ENCODE data around the gene ERC1. TPM values are rescaled to one million over a fixed set of nuclear protein-coding genes. Genes with fewer than 3 reads are reported as not detected.

ERC1 gene
- total RNA-seq, 4 donors from 2014 or later, result 58.0 to 83.2 (median 73.5) TPM

DNA sequence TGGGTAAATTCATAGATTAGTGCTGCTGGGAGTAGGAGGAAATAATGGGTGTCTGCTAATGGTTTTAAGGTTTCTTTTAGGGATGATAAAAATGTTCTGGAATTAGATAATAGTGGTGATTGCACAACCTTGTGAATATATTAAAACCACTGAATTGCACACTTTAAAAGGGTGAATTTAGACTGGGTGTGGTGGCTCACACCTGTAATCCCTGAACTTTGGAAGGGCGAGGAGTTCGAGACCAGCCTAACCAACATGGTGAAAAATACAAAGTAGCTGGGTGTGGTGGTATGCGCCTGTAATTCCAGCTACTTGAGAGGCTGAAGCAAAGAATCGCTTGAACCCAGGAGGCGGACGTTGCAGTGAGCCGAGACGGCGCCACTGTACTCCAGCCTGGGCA is 42.8 kb upstream of the ERC1 start:
- 91 to 93% methylated on average over 9 of the region's 9 CpGs for WGBS, 2 donors
- Histone ChIP-seq H3K4me3 (peak overlapping the region in 3 of 4 donors; percentile 71 to 88 (median 83)), H3K9me3 (no peaks in the 10 kb centered on the region), H3K36me3 (peaks cover 0 to 18% (median 0%) of the 10 kb centered on the region in 3 donors), H3K4me1 (peaks cover 0 to 32% (median 7%) of the 10 kb centered on the region in 4 donors), H3K27me3 (no peaks in the 10 kb centered on the region), H3K27ac (peak overlapping the region in 2 of 4 donors; percentile 91)
- TF ChIP-seq, protein P1, sequence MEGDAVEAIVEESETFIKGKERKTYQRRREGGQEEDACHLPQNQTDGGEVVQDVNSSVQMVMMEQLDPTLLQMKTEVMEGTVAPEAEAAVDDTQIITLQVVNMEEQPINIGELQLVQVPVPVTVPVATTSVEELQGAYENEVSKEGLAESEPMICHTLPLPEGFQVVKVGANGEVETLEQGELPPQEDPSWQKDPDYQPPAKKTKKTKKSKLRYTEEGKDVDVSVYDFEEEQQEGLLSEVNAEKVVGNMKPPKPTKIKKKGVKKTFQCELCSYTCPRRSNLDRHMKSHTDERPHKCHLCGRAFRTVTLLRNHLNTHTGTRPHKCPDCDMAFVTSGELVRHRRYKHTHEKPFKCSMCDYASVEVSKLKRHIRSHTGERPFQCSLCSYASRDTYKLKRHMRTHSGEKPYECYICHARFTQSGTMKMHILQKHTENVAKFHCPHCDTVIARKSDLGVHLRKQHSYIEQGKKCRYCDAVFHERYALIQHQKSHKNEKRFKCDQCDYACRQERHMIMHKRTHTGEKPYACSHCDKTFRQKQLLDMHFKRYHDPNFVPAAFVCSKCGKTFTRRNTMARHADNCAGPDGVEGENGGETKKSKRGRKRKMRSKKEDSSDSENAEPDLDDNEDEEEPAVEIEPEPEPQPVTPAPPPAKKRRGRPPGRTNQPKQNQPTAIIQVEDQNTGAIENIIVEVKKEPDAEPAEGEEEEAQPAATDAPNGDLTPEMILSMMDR (IDR thresholded peaks at IDR 0.05), result no peak
- TF ChIP-seq EP300 (IDR thresholded peaks at IDR 0.05) (no peak), POLR2A (IDR thresholded peaks at IDR 0.05) (no peak)
- no peak for DNase-seq (ENCODE audit: low spot score in 2 of 2)

DNA sequence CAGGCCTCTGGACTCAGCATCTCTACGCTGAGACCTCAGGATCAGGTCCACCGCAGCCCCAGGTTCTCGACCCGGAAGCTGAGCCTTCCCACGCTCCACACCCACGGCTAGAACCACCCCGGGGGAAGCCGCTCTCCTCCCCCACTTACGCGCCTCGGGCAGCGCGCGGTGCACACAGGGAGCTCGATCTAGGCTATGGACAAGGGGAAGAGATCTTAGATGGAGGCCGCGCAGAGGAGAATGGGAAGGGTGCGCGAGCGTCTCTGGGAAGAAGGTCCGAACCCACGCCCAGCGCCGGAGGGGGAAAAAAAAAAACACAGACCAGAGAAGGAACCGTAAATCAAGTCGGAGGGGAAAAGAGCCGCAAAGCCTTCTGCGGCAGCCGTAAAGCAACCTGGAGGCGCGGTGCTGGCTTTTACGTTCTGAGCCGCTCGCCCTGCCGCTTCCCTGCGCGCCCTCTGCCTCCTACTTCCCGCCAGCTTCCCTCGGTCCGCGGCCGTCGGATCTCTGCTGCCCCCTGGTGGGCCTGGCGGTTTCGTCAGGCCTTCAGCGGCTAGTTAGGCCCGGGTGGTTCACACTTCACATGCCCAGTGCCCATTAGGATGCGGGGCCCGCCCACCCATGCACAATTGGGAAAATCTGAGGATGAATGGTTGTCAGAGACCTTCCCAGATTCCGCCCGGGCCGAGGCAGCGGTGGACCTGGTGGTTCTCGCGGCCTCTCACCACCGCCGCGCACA is 41.4 kb upstream of the ERC1 start, which contains the start of gene RAD52:
RAD52 (minus strand) TSS at position 242 of the 739 bp plus-strand sequence. CDS start 16,636 bp downstream, outside the sequence.
- H3K4me1 ChIP-seq, result peaks cover 0 to 32% (median 7%) of the 10 kb centered on the region in 4 donors
- peaks cover 0 to 7% (median 0%) of the 10 kb centered on the region in 3 donors for H3K36me3 ChIP-seq
- H3K4me3 ChIP-seq, result peak within 1 kb of the TSS; percentile 60 to 88 (median 77)
- H3K27me3 ChIP-seq, result no peaks in the 10 kb centered on the region
- WGBS, 2 donors, result 1% methylated on average over 37 to 57 of the region's 58 CpGs
- TF ChIP-seq, protein P1 (IDR thresholded peaks at IDR 0.05), result peak; percentile 94 to 99 (median 99)
- TF ChIP-seq POLR2A (IDR thresholded peaks at IDR 0.05), result peak; percentile 46 to 73
- TF ChIP-seq EP300 (IDR thresholded peaks at IDR 0.05), result peak; percentile 67 to 96
- peak within 1 kb of the TSS; percentile 72 to 91 (median 90) for H3K27ac ChIP-seq
- H3K9me3 ChIP-seq, result no peaks in the 10 kb centered on the region
- DNase-seq (ENCODE audit: low spot score in 2 of 2), result peak; percentile 93 to 95

DNA sequence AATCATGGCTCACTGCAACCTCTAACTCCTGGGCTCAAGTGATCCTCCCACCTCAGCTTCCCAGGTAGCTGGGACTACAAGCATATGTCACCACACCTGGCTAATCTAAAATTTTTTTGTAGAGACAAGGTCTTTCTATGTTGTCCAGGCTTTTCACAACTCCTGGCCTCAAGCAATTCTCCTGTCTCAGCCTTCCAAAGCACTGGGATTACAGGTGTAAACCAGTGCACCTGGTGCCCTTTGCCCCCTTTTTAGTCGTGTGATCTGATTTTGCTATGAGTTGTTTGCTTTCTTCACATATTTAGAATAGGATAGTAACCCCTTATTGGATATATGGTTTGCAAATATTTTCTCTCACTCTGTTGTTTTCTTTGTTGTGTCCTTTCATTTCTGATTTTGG is 39.8 kb upstream of the ERC1 start:
- DNase-seq (ENCODE audit: low spot score in 2 of 2), result no peak
- 44 to 45% methylated on average over 1 of the region's 1 CpG for WGBS, 2 donors
- H3K4me3 ChIP-seq, result no peak overlapping the region
- peaks cover 0 to 28% (median 7%) of the 10 kb centered on the region in 4 donors for H3K4me1 ChIP-seq
- H3K27me3 ChIP-seq, result no peaks in the 10 kb centered on the region
- H3K36me3 ChIP-seq, result no peaks in the 10 kb centered on the region
- TF ChIP-seq EP300 (IDR thresholded peaks at IDR 0.05) (no peak), POLR2A (IDR thresholded peaks at IDR 0.05) (no peak)
- TF ChIP-seq, protein P1 (IDR thresholded peaks at IDR 0.05), result no peak
- no peaks in the 10 kb centered on the region for H3K9me3 ChIP-seq
- no peak overlapping the region for H3K27ac ChIP-seq

DNA sequence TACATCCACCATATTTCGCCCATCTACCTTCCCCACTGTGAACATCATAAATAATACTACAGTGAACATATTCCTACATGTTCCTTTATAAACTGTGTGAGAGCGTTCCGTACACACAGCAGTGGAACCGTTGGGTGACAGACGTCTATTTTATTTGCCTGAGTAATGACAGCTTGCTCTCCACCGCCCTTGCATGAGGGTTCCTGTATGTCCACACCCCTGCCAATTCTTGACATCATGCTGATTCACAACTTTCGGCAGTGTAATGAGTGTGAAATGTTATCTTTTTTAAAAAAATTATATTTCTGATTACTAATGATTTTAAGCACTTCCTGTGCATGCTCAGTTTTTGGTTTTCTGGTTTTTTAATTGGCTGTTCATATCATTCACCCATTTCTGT is 37.2 kb upstream of the ERC1 start:
- no peaks in the 10 kb centered on the region for H3K9me3 ChIP-seq
- no peak overlapping the region for H3K27ac ChIP-seq
- H3K4me1 ChIP-seq, result peaks cover 0 to 4% (median 0%) of the 10 kb centered on the region in 4 donors
- no peaks in the 10 kb centered on the region for H3K36me3 ChIP-seq
- TF ChIP-seq POLR2A (IDR thresholded peaks at IDR 0.05) (no peak), EP300 (IDR thresholded peaks at IDR 0.05) (no peak)
- TF ChIP-seq, protein P1 (IDR thresholded peaks at IDR 0.05), result no peak
- H3K4me3 ChIP-seq, result no peak overlapping the region
- no peak for DNase-seq (ENCODE audit: low spot score in 2 of 2)
- H3K27me3 ChIP-seq, result no peaks in the 10 kb centered on the region
- WGBS, 2 donors, result 79% methylated on average over 7 of the region's 7 CpGs

DNA sequence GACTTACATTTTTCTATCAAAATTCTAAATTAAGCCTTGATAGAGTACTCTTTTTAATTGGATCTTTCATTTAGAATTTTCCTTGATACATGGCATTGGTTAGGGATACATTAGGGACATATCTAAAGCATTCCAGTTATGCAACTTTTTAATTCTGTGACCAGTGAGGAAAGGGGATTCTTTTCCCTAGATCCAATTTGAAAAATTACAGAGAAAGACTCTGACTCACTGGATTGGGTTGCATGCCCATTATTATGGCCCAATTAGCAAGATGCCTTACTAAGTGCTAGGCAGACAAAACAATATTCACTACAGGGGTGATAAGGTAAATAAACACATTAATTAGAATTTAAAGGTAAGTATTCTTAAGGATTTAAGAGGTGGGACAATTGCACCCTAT is 36.3 kb upstream of the ERC1 start:
- no peak for DNase-seq (ENCODE audit: low spot score in 2 of 2)
- no peak overlapping the region for H3K4me3 ChIP-seq
- H3K27me3 ChIP-seq, result no peaks in the 10 kb centered on the region
- no peak for TF ChIP-seq POLR2A (IDR thresholded peaks at IDR 0.05)
- H3K27ac ChIP-seq, result no peak overlapping the region
- H3K4me1 ChIP-seq, result peaks cover 0 to 3% (median 0%) of the 10 kb centered on the region in 4 donors
- no peaks in the 10 kb centered on the region for H3K9me3 ChIP-seq
- H3K36me3 ChIP-seq, result no peaks in the 10 kb centered on the region

Data from tibial nerve (tissue), 4 donors.